PC-9 (cell line): ENCODE measurements around the gene DLG2.

Experiments used
- CTCF ChIP-seq: fragments of 200-600 bp; sonication (generic); conservative IDR thresholded peaks from 2 replicates; pipeline ENCODE4 v1.6.1; 2017; ENCODE audit warnings: mixed run types, antibody characterized with exemption, mild to moderate bottlenecking, moderate library complexity
- EZH2 ChIP-seq: fragments of 200-600 bp; sonication (generic); IDR thresholded peaks from 2 replicates; pipeline ENCODE4 v1.8.0; 2017; ENCODE audit warnings: antibody characterized with exemption, low read depth

GRCh38 chr11:84136926-84137325, 1490.2 kb downstream of the DLG2 start:
- TF ChIP-seq CTCF, result no peak
- no peak for TF ChIP-seq EZH2
